MV-4-11 (cell line): ENCODE measurements around the gene TAL1.

ENCODE experiments used
- DNase-seq: peaks from one replicate; lab custom pipeline; 2025; lab: John Stamatoyannopoulos, UW

TAL1 gene

DNA sequence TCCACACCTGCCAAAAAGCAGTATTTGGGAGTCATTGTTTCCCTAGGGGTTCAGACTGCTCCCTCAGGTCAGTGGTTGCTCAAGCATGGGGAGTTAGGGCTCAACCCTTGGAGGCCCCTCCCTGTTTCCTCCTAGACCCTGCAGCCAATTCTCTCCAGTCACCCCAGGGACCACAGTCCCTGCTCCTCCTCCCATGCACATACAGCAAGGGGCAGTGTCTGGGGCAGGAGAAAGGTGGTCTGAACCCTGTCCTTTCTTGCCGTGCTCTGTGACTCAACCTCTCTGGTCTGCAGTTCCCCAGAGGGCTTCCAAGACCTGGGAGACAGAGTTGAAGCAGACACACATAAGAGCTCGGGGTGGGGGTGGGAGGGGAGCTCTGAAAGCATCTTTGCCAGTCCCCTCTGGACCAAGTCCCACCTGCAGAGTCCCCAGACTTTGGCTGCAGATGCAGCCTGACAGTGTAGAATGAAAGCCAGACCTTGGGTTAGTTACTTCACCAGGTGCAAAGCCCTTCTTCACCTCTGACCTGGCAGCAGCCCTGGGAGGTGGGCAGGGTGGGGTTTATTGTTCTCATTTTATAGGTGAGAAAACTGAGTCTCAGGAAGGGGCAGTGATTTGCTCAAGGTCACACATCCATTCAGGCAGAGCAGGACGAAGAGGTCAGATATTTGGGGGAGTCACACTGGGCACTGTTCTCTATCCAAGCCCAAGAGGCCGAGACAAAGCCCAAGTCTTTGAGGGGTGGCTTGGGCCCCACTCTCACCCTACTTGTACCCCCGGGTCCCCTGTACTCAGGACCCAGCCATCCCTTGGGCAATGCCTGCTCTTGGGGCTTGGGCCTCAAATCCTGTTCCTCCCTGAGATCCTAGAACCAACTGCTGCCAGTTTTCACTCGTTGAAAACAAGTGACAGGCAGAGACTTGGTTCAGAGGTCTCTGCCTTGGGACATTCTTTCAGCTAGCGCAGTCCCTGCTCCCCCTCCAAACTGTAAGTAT is 42.9 kb downstream of the TAL1 start:
- DNase-seq, result no peak

DNA sequence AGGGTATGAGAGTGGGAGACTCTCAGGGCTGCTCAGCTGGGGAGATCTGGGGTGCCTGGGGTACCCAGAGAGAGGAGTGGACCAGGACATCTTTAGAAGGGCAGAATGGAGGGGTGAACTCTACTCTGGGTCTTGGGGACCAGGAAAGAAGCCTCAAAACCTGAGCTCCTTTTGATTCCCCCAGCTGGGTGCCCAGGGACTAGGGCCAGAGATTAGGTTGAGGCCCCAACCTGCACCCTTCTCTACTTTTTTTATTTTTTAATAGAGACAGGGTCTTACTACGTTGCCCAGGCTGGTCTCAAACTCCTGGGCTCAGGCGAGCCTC is 44.1 kb downstream of the TAL1 start:
- DNase-seq, result no peak

DNA sequence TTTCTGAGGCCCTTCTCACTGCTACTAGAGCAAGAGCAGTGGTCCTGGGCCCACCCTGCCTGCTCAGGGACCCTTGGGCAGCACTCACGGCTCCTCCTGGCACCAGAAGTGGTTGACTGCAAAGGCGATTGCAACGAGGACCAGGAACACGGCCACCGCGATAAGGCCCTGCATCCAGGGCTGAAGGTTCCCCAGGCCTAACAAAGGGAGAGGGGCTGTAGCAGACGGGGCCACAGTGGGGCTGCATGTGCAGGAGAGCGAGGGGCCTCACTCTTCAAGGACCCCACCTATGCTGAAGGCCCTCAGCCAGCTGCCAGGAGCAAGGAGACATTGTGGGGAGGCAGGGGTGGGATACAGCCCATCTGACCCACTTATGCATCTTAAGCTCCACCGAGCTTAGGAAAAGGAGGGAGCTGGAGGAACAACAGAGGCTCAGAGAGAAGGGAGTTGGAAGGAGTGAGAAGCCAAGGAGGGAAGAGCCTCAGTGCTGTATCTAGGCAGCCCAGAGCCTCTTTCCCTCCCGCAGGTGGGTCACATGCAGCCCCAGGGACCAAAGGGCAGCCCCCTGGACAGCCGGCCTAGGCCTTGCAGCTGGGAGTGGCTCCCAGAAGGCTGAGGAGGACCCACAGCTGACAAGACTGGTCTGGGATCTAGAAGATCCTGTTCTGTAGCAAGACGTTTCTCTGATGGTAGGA is 44.6 kb downstream of the TAL1 start:
- DNase-seq, result no peak

DNA sequence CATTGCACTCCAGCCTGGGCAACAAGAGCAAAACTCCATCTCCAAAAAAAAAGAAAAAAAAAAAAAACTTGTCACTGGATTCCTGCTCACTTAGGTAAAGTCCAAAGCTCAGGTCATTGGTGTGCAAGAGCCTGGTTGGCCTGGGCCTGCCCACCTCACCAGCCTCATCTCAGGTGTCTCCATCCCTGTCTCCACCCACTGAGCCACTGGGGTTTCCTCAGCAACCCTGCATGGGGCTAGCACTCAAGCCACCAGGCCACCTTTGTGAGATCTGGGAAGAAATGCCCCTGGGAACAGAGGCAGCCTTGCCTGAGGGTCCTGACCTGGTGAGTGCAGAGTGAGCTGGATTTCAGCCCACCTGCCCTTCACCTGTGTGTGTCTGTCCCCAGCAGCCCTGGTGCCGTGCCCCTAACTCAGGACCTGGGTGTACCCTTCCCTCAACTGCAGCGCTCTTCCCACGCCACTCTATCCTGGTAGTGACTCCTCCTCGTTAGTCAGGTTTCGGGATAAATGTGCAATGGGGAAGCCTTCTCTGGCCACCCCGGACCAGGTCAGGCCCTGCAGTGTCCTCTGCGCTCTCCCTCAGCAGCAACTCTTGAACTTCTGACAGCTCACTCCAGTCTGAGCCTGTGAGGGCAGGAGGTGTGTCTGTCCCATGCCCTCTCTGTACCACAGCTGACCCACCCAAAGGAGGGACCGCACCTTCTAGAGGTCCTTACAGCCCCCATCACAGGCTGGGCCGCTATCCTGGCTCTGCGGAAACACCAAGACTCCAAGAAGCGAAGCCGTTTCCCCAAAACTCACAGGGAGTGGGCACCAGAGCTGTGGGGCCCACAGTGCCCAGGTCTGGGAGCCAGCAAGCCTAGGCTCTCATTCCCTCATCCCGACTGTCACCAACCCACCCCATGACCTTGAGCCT is 45.5 kb downstream of the TAL1 start:
- DNase-seq, result no peak

DNA sequence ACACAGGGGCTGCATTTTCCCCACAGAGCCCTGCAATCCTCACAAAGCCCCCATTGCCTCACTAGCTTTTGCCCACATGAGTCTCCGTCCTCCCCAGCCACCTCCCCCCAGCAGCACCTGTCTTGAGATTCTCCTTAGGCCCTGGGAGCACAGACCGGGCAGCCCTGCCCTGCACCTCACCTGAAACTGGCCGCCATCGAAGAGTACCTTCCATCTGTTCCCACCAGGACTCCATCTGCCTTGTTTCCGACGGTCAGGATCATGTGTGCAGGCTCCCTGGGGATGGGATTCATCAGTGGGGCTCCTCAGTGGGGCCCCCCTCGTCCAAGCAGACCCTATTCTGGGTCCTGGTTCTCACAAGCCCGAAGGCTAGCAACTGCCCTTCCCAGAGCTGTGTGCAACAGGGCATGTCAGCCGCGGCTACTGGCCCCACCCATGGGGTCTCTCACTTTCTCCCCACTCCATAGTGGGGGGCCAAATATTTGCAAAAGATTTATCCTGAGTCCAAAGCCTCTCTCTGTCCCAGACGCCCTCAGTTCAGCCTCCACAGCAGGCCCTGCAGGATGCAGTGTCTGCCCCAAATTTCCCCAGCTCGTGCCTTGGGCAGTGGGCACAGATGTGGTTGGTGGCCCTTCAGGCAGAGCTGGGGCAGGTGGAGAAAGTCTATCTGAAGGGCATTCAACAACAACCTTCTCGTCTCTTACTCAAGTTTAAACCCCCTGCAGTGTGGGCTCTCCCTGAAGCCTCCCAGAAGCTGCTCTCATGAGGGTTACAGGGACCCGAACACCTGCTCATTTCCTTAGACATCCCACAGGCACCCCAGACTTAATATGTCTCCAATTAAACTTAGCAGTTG is 47.0 kb downstream of the TAL1 start:
- no peak for DNase-seq

DNA sequence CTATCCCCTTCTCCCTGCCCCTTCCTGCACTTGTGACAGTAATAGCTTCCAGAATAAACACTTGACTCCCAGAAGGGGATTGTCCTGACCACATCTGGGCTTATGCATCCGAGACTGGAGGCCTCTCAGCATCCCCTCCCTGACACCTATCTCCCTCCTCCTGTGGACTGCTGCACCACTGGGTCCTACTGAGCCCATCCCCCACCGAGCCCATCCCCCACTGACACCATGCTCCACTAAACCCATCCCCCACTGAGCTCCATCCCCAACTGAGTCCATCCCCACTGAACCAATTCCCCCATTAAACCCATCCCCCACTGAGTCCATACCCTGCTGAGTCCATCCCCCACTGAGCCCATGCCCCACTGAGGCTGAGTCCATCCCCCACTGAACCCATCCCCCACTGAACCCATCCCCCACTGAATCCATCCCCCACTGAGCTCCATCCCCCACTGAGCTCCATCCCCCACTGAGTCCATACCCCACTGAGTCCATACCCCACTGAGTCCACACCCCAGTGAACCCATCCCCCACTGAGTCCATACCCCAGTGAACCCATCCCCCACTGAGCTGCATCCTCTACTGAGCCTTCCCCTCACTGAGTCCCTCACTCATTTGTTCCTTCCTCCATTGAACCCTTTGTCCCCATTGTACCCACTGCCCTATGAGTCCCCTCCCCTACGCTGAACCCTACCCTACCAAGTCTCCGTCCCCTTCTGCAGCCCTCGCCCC is 47.8 kb downstream of the TAL1 start:
- no peak for DNase-seq

DNA sequence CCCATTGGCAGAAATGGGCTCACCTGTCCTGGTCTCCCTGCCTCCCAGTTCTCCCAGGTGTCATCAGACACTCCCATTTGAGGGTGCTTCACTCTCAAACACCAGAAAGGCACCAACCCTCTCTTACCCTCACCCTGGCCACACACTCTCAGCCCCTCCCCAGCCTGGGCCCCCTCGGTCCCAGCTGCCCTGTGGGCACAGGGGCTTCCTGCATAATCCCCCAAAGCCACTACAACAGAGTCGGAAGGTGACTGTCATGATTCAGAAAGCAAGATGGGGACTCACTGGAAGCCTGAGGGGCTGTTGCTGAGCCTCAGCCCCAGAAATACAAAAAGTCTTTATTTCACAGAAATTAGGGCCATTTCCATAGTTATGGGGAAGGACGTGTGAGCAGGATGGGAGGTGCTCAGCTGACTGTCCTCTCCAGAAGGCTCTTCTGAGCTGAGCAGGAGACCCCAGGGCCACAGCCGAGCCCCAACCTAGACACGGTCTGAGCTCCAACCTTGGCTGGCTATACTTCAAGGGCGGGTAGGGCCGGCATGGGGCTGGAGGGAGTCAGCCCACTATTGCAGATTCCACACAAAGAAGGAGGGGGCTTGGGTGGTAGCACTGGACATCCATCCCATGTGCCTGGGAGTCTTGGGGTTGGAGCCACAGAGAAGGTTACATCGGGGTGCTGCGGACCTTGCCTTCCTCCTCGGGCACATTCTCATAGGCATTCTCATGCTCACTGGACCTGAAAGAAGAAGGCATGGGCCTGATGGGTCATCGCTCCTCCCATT is 48.5 kb downstream of the TAL1 start:
- no peak for DNase-seq

DNA sequence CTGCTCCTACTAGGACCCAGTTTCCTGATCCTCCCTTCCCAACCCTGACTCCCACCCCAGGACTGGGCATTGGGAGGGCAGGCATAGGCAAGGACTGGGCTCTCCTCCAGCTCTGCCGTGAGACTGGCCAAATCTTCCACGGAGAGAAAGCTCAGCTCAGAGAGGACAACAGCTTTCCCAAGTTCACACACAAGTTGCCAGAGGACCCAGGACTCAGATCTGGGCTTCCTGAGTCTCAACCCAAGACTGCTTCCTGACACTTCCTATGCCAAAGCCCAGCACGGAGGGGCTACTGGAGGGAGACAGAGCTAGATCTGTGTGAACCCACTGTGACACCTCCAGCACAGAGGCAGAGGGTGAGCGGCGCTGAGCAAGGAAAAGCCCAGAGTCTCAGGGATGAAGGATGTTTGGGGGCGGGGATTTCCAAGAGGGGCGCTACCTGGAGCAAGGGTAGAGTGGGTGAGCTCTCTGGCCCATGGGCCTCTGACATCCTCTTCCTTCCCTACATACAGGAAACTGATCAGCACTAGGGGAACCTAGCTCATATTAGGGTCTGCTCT is 49.3 kb downstream of the TAL1 start:
- no peak for DNase-seq

DNA sequence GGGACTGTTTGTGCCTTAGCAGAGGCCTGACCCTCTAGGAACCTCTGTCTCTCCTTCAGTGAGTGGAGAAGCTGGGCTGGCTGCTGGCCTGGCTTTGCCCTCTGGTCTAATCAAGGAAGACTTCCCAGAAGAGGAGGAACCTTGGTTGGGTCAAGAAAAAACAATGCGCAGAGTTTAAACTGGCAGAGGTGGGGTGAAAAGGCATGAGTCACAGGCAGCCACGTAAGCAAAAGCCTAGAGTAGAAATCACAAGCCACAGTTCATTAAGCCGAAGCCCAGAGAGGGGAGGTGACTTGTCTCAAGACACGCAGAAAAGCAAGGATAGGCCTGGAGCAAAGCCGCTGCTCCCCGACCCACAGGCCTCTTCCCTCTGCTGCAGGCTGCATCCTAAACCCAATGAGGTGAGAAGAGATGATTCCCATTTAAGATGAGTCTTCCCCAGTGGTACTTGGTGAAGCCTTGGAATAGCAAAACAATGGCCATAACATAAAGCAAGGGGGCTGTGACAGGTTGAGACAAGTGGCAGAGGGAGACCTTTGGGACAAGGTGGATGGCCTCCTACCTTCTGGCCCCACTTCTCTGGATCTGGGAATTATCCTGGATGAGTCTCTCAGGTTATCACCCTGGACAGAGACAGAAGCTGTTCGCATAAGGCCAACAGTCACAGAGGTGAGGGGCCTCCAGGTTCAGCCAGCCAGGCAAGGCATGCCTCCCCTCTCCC is 49.9 kb downstream of the TAL1 start:
- peak; percentile 19 for DNase-seq

DNA sequence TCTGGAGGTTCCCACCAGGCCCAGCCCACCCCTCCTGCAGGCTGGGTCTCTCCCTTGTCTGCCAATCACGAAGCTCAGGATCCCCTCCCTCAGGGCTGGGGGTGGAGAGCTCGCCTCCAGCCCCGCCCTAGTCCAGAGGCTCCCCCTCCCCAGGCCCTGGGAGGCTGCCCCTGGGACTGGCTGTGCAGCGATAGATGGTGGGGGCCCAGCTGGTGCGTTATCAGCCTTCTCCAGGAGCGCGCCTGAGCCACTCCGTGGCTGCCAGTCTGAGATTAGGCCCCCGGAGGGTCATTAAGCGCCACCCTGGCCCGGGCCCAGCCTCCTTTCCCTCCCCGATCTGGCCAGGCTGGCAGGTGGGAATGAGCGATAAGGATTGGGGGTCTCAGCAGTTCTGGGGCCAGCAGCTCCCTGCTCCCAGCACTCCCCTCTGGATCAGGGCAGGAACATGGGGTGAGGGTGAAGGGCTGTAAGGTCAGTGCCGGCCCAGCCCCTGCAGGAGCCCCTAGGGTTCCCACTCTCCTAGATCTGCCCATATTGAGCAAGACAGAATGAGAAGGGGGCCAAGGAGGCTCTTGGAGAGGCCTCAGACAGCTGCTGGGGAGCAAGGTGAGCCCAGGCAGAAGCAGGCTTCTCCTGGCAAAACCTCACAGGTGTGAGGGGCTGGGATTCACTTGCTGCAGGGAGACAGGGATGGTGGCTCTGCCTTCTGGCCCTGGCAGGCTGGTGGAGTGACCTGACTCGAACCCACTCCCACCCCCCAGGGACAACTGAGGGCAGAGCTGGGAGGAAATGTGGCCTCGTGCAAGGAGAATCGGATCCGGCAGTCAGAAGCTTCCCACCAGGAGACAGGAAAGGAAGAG is 50.7 kb downstream of the TAL1 start:
- no peak for DNase-seq

DNA sequence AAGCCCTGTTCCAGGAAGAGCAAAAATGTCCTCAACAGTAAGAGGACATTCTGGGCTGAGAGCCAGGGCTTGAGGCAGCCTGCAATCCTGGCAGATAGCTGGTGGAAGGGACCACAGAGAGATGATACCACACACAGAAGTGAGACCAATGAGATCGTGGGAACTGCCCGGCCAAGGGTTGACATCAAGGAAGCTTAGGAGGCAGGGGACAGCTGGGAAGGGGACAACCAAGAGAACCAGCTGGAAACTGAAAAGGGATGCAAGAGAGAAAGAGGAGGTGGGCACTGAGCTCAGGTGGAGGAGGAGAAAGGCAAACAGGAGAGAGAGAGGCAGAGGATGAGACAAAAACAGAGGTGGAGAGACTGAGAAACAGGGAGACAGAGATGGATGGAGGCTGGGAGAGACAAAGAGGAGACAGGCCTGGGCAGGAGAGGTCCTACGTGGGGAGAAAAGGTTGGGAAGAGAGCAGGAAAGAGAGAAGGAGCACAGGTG is 51.4 kb downstream of the TAL1 start:
- no peak for DNase-seq

DNA sequence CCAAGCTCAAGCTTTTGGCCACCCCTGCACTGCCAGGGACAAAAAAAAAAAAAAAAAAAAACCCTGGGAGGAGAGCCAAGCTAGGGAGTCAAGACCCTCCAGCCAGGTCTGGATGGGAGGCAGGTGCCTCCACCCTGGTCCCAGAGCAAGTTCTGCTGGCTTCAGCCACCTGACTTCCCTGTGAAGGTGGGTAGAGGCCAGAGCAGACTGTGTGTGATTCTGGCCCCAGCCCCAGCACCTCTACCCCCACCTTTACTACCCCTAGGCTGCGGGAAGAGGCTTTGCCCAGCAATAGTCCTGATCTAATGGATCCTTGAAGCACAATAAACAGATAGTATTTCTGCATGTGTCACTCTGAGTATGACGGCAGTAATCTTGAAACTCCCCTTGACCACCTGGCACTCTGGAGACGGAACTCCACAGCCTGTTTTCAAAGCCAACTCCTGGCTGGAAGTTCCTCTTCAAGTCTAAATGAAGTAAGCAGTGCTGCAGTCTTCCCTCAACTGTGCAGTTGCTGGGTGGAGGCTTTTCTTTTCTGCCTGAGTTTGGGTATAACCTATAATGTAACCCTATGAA is 51.9 kb downstream of the TAL1 start:
- no peak for DNase-seq

DNA sequence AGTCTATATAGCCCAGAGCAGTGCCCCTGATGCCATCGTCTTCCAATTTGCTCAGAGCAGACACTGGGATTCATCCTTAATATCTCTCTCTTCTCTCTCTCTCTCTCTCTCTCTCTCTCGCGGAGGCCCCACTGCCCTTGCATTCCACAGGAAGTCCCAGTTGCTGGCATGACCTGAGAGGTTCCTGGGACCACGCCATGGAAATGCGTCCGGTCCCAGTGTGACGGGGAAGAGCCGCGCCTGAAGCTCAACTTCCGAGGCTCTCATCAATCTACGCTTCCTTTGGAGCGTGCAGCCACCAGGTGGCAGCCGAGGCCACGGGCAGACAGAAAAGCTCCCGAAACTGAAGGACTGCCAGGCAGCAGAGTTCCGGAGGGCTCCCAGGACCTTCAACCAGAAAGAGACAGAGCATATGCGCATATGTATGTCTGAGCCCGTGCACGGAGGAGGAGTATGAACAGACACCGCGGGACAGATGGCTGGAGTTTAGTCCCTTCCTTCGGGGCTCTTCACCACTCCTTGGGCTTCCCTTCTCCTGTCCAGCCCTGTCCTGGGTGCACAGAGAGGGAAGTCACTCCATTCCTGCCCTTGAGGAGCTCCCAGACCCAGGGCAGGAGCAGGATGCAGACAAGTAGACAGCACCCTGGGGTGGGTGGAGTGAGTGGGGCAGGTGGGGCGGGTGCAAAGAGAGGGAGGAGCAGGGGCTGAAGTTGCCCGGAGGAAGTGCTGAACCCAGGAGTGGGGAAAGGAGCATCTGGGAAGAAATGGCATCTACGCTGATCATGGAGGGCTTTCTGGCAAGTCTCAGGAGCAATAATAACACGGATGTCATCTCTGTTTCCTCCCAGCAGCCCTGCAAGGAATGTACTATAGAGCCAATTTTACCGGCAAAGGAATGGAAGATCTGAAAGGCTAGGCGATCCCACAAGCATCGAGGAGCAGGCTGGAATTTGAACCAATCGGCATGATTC is 52.7 kb downstream of the TAL1 start:
- peak; percentile 90 for DNase-seq

DNA sequence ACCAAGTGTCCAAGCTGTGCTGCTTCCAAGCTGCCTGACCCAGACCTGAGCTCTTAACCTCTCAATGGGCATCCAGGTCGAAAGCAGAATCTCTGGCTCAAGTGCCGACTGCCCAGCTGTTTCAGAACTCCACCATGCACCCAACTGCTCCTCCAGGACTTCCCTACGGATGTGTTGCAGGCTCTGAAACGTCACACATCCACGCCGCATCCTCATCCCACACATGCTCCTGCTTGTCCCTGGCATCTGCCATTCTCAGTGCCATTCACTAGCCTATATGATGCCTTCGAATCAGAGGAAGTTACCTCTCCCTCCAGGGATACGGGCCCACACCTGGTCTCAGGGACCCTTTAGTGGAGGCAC is 53.4 kb downstream of the TAL1 start:
- no peak for DNase-seq

DNA sequence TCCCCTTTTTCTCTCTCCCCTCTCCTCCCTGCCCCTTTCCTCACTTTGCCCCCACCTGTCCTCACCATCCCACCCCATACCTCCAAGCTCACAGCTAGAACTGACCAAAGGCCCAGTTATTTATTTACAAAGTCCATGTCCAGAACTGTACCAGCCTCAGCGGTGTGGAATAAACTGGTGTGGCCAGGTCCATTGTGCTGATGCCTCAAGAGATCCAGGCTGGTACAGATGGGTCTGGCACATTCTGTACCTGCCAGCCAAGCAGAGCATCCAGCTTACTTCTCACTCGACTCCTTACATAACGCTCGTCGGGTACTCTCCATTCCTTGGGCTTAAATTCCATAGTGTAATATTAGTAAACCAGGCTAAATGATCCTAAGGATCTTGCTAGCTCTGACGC is 54.0 kb downstream of the TAL1 start:
- DNase-seq, result no peak

DNA sequence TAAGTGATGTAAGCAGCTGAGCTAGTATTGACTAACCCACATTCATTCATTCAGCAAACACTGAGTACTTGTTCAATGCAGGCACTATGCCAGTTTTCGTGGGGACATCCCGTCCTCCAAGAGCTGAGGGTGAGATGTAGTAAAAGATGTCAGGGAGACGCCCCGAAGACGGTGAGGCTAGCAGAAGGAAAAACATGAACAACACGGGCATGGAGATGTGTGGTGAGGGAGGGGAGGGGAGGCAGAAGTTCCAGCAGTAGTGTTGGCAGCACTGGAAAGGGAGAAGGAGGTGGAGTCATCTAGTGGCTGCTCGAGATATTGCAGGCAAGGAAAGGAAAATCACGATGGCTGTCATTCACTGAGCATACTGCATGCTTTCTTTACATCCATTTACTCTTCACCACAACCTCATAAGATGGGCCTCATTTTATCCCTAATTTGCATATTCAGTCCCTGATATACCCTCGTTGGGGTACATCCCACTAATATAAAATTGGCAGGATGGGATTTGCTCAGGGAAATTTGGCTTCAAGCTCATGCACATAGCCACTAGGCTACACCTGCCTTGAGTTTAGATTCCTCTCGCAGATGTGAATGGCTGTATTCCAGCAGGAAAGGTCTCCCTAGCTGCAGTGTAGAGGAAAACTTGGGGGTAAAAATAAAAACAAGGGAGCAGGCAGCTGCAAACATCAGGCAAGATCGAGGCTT is 56.6 kb downstream of the TAL1 start:
- peak; percentile 56 for DNase-seq
